Measurements from ENCODE around the gene NEGR1. TPM values are rescaled to one million over a fixed set of nuclear protein-coding genes. Genes with fewer than 3 reads are reported as not detected.

The NEGR1 gene
- total and polyA plus RNA-seq, 2 experiments from 2014 or later, result 0.57 to 0.94 TPM

DNA sequence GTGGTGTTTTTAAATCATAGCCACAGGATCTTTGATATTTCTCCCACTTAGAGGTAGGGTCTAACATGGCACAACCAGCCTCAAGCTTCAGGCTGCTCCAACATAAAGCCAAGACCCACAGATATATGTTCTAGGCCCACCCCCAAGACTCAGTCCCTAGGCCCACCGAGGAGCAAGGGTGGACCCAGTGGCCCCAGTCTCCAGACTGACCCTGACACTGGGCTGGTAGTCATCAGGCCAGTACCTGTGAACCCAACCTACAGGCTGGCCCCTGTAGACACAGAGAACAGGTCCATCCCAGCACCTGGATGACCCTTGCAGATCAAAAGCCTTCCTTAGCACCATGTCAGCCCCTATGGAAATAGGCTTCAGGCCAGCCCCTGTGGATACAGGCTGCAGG, 60.5 kb downstream of the NEGR1 start:
- Histone ChIP-seq H3K4me2 (no peak overlapping the region), H3F3A (replicated peaks; ENCODE audit: low read depth) (no peaks in the 10 kb centered on the region), H3K4me1 (ENCODE audit: insufficient read depth) (no peaks in the 10 kb centered on the region), H3K27ac (ENCODE audit: low read depth) (no peak overlapping the region), H3K36me3 (ENCODE audit: insufficient read depth) (no peaks in the 10 kb centered on the region), H3K4me3 (no peak overlapping the region), H3K79me2 (replicated peaks; ENCODE audit: insufficient read depth) (no peaks in the 10 kb centered on the region), H4K20me1 (replicated peaks; ENCODE audit: insufficient read depth) (no peaks in the 10 kb centered on the region), H2AFZ (no peak overlapping the region), H3K9me2 (ENCODE audit: insufficient read depth) (no peaks in the 10 kb centered on the region), H3K27me3 (ENCODE audit: insufficient read depth) (no peaks in the 10 kb centered on the region)
- no peaks in the 10 kb centered on the region for H3K27me3 Mint-ChIP-seq (ENCODE audit: insufficient read depth, low read depth, poor library complexity)
- no peak for DNase-seq (ENCODE audit: low spot score)
- no peak for ATAC-seq
- no peak overlapping the region for H3K27ac Mint-ChIP-seq
- H3K4me3 Mint-ChIP-seq, result no peak overlapping the region
- TF ChIP-seq STAT1 (IDR thresholded peaks at IDR 0.05; ENCODE audit: unreplicated experiment) (no peak), ZNF331 (CRISPR knock-in tag; IDR thresholded peaks at IDR 0.05; ENCODE audit: low read depth) (no peak), NANOG (IDR thresholded peaks at IDR 0.05; ENCODE audit: borderline replicate concordance) (no peak), CREB1 (CRISPR knock-in tag; IDR thresholded peaks at IDR 0.05; ENCODE audit: low read depth) (no peak), POLR2AphosphoS5 (IDR thresholded peaks at IDR 0.05; ENCODE audit: low read depth) (no peak), EZH2 (IDR thresholded peaks at IDR 0.05; ENCODE audit: low read depth, unreplicated experiment) (no peak), EZH2phosphoT487 (IDR thresholded peaks at IDR 0.05; ENCODE audit: unreplicated experiment) (no peak), ZNF114 (CRISPR knock-in tag; IDR thresholded peaks at IDR 0.05) (no peak), JUNB (IDR thresholded peaks at IDR 0.05; ENCODE audit: unreplicated experiment) (no peak)
- TF ChIP-seq, protein P1, sequence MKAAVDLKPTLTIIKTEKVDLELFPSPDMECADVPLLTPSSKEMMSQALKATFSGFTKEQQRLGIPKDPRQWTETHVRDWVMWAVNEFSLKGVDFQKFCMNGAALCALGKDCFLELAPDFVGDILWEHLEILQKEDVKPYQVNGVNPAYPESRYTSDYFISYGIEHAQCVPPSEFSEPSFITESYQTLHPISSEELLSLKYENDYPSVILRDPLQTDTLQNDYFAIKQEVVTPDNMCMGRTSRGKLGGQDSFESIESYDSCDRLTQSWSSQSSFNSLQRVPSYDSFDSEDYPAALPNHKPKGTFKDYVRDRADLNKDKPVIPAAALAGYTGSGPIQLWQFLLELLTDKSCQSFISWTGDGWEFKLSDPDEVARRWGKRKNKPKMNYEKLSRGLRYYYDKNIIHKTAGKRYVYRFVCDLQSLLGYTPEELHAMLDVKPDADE (IDR thresholded peaks at IDR 0.05), result no peak
- TF ChIP-seq, protein P2, sequence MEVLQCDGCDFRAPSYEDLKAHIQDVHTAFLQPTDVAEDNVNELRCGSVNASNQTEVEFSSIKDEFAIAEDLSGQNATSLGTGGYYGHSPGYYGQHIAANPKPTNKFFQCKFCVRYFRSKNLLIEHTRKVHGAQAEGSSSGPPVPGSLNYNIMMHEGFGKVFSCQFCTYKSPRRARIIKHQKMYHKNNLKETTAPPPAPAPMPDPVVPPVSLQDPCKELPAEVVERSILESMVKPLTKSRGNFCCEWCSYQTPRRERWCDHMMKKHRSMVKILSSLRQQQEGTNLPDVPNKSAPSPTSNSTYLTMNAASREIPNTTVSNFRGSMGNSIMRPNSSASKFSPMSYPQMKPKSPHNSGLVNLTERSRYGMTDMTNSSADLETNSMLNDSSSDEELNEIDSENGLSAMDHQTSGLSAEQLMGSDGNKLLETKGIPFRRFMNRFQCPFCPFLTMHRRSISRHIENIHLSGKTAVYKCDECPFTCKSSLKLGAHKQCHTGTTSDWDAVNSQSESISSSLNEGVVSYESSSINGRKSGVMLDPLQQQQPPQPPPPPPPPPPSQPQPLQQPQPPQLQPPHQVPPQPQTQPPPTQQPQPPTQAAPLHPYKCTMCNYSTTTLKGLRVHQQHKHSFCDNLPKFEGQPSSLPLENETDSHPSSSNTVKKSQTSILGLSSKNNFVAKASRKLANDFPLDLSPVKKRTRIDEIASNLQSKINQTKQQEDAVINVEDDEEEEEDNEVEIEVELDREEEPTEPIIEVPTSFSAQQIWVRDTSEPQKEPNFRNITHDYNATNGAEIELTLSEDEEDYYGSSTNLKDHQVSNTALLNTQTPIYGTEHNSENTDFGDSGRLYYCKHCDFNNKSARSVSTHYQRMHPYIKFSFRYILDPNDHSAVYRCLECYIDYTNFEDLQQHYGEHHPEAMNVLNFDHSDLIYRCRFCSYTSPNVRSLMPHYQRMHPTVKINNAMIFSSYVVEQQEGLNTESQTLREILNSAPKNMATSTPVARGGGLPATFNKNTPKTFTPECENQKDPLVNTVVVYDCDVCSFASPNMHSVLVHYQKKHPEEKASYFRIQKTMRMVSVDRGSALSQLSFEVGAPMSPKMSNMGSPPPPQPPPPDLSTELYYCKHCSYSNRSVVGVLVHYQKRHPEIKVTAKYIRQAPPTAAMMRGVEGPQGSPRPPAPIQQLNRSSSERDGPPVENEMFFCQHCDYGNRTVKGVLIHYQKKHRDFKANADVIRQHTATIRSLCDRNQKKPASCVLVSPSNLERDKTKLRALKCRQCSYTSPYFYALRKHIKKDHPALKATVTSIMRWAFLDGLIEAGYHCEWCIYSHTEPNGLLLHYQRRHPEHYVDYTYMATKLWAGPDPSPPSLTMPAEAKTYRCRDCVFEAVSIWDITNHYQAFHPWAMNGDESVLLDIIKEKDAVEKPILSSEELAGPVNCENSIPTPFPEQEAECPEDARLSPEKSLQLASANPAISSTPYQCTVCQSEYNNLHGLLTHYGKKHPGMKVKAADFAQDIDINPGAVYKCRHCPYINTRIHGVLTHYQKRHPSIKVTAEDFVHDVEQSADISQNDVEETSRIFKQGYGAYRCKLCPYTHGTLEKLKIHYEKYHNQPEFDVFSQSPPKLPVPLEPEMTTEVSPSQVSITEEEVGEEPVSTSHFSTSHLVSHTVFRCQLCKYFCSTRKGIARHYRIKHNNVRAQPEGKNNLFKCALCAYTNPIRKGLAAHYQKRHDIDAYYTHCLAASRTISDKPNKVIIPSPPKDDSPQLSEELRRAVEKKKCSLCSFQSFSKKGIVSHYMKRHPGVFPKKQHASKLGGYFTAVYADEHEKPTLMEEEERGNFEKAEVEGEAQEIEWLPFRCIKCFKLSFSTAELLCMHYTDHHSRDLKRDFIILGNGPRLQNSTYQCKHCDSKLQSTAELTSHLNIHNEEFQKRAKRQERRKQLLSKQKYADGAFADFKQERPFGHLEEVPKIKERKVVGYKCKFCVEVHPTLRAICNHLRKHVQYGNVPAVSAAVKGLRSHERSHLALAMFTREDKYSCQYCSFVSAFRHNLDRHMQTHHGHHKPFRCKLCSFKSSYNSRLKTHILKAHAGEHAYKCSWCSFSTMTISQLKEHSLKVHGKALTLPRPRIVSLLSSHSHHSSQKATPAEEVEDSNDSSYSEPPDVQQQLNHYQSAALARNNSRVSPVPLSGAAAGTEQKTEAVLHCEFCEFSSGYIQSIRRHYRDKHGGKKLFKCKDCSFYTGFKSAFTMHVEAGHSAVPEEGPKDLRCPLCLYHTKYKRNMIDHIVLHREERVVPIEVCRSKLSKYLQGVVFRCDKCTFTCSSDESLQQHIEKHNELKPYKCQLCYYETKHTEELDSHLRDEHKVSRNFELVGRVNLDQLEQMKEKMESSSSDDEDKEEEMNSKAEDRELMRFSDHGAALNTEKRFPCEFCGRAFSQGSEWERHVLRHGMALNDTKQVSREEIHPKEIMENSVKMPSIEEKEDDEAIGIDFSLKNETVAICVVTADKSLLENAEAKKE (CRISPR knock-in tag; IDR thresholded peaks at IDR 0.05), result no peak
- TF ChIP-seq, protein P3, sequence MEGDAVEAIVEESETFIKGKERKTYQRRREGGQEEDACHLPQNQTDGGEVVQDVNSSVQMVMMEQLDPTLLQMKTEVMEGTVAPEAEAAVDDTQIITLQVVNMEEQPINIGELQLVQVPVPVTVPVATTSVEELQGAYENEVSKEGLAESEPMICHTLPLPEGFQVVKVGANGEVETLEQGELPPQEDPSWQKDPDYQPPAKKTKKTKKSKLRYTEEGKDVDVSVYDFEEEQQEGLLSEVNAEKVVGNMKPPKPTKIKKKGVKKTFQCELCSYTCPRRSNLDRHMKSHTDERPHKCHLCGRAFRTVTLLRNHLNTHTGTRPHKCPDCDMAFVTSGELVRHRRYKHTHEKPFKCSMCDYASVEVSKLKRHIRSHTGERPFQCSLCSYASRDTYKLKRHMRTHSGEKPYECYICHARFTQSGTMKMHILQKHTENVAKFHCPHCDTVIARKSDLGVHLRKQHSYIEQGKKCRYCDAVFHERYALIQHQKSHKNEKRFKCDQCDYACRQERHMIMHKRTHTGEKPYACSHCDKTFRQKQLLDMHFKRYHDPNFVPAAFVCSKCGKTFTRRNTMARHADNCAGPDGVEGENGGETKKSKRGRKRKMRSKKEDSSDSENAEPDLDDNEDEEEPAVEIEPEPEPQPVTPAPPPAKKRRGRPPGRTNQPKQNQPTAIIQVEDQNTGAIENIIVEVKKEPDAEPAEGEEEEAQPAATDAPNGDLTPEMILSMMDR (conservative IDR thresholded peaks at IDR 0.05; ENCODE audit: low read depth in 2 of 2), result no peak
- TF ChIP-seq, protein P4, sequence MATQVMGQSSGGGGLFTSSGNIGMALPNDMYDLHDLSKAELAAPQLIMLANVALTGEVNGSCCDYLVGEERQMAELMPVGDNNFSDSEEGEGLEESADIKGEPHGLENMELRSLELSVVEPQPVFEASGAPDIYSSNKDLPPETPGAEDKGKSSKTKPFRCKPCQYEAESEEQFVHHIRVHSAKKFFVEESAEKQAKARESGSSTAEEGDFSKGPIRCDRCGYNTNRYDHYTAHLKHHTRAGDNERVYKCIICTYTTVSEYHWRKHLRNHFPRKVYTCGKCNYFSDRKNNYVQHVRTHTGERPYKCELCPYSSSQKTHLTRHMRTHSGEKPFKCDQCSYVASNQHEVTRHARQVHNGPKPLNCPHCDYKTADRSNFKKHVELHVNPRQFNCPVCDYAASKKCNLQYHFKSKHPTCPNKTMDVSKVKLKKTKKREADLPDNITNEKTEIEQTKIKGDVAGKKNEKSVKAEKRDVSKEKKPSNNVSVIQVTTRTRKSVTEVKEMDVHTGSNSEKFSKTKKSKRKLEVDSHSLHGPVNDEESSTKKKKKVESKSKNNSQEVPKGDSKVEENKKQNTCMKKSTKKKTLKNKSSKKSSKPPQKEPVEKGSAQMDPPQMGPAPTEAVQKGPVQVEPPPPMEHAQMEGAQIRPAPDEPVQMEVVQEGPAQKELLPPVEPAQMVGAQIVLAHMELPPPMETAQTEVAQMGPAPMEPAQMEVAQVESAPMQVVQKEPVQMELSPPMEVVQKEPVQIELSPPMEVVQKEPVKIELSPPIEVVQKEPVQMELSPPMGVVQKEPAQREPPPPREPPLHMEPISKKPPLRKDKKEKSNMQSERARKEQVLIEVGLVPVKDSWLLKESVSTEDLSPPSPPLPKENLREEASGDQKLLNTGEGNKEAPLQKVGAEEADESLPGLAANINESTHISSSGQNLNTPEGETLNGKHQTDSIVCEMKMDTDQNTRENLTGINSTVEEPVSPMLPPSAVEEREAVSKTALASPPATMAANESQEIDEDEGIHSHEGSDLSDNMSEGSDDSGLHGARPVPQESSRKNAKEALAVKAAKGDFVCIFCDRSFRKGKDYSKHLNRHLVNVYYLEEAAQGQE (IDR thresholded peaks at IDR 0.05; ENCODE audit: unreplicated experiment), result no peak
- no peaks in the 10 kb centered on the region for H3K4me1 Mint-ChIP-seq
- H3K36me3 Mint-ChIP-seq (ENCODE audit: low read depth), result no peaks in the 10 kb centered on the region
- no peaks in the 10 kb centered on the region; the same call in 2 of the 3 replicates for H3K9me3 Mint-ChIP-seq

Data from GM23338 (cell line).